ENCODE data around the gene WDFY1. TPM values are rescaled to one million over a fixed set of nuclear protein-coding genes. Genes with fewer than 3 reads are reported as not detected.

The WDFY1 gene
- total RNA-seq, 1 donor from 2014 or later: 177 TPM

DNA sequence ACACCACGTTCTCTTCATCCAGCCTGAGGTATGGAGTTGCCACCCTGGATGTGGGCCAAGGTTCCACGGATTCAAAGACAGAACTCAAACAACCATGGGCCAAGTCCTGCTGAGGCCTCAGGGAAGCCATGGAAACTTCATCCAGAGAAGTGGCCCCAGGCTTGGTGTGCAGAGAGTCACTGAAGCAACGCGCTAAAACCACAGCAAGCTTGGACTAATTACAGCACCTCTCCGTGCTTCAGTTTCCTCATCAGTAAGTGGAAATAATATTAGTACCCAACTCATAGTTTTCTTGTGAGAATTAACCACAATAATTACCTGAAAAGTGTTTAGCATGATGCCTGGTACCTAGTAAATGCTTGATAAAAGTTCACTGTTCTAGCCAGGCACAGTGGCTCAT lies 88.6 kb downstream of the WDFY1 start:
- no peak overlapping the region for H3K9ac ChIP-seq
- peaks cover 5% of the 10 kb centered on the region for H3K4me1 ChIP-seq
- no peak for DNase-seq (ENCODE audit: low spot score)
- no peaks in the 10 kb centered on the region for H3K9me3 ChIP-seq (ENCODE audit: low read depth)
- no peak overlapping the region for H3K4me3 ChIP-seq
- H3K36me3 ChIP-seq: no peaks in the 10 kb centered on the region
- no peaks in the 10 kb centered on the region for H3F3A ChIP-seq (ENCODE audit: low read depth)
- H2AFZ ChIP-seq (replicated peaks): no peak overlapping the region
- no peaks in the 10 kb centered on the region for H3K79me2 ChIP-seq (ENCODE audit: low read depth)
- H3K27me3 ChIP-seq: no peaks in the 10 kb centered on the region
- no peaks in the 10 kb centered on the region for H4K20me1 ChIP-seq (ENCODE audit: low read depth)
- Mint-ChIP-seq H3K27ac (no peak overlapping the region), H3K4me1 (peaks cover 5% of the 10 kb centered on the region), H3K4me3 (no peak overlapping the region), H3K27me3 (ENCODE audit: insufficient read depth, low read depth) (peaks cover 2% of the 10 kb centered on the region), H3K36me3 (no peaks in the 10 kb centered on the region), H3K9me3 (no peaks in the 10 kb centered on the region)
- no peak overlapping the region for H3K27ac ChIP-seq
- no peak for TF ChIP-seq EZH2phosphoT487 (IDR thresholded peaks at IDR 0.05)
- TF ChIP-seq, protein P1, sequence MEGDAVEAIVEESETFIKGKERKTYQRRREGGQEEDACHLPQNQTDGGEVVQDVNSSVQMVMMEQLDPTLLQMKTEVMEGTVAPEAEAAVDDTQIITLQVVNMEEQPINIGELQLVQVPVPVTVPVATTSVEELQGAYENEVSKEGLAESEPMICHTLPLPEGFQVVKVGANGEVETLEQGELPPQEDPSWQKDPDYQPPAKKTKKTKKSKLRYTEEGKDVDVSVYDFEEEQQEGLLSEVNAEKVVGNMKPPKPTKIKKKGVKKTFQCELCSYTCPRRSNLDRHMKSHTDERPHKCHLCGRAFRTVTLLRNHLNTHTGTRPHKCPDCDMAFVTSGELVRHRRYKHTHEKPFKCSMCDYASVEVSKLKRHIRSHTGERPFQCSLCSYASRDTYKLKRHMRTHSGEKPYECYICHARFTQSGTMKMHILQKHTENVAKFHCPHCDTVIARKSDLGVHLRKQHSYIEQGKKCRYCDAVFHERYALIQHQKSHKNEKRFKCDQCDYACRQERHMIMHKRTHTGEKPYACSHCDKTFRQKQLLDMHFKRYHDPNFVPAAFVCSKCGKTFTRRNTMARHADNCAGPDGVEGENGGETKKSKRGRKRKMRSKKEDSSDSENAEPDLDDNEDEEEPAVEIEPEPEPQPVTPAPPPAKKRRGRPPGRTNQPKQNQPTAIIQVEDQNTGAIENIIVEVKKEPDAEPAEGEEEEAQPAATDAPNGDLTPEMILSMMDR (IDR thresholded peaks at IDR 0.05): no peak
- no peak overlapping the region for H3K4me2 ChIP-seq

- Histone ChIP-seq H3K27ac (no peak overlapping the region), H3F3A (ENCODE audit: low read depth) (no peaks in the 10 kb centered on the region), H3K36me3 (no peaks in the 10 kb centered on the region), H2AFZ (replicated peaks) (no peak overlapping the region), H3K4me3 (no peak overlapping the region), H3K9ac (no peak overlapping the region), H3K79me2 (ENCODE audit: low read depth) (no peaks in the 10 kb centered on the region), H3K27me3 (no peaks in the 10 kb centered on the region), H3K9me3 (ENCODE audit: low read depth) (no peaks in the 10 kb centered on the region), H3K4me1 (peaks cover 5% of the 10 kb centered on the region), H3K4me2 (no peak overlapping the region), H4K20me1 (ENCODE audit: low read depth) (no peaks in the 10 kb centered on the region)
- Mint-ChIP-seq H3K9me3 (no peaks in the 10 kb centered on the region), H3K27me3 (ENCODE audit: insufficient read depth, low read depth) (peaks cover 2% of the 10 kb centered on the region), H3K36me3 (peaks cover 3% of the 10 kb centered on the region), H3K4me1 (peaks cover 5% of the 10 kb centered on the region), H3K4me3 (no peak overlapping the region), H3K27ac (no peak overlapping the region)
- no peak for DNase-seq (ENCODE audit: low spot score)
- no peak for TF ChIP-seq EZH2phosphoT487 (IDR thresholded peaks at IDR 0.05)
These were observed 89.1 kb downstream of the WDFY1 start for GRCh38 chr2:223856021-223856420.

GRCh38 chr2:223855426-223855825 lies 89.7 kb downstream of the WDFY1 start:
- no peak for DNase-seq (ENCODE audit: low spot score)
- Mint-ChIP-seq H3K36me3 (peaks cover 5% of the 10 kb centered on the region), H3K4me1 (peaks cover 5% of the 10 kb centered on the region), H3K4me3 (no peak overlapping the region), H3K27ac (no peak overlapping the region), H3K27me3 (ENCODE audit: insufficient read depth, low read depth) (peaks cover 2% of the 10 kb centered on the region), H3K9me3 (no peaks in the 10 kb centered on the region)
- peaks cover 5% of the 10 kb centered on the region for H3K4me1 ChIP-seq
- H3K4me2 ChIP-seq: no peak overlapping the region
- H3K27me3 ChIP-seq: no peaks in the 10 kb centered on the region
- no peaks in the 10 kb centered on the region for H3K36me3 ChIP-seq
- H3K79me2 ChIP-seq (ENCODE audit: low read depth): no peaks in the 10 kb centered on the region
- H3F3A ChIP-seq (ENCODE audit: low read depth): no peaks in the 10 kb centered on the region
- TF ChIP-seq EZH2 (IDR thresholded peaks at IDR 0.05): no peak
- TF ChIP-seq, protein P1 (IDR thresholded peaks at IDR 0.05): no peak
- TF ChIP-seq EZH2phosphoT487 (IDR thresholded peaks at IDR 0.05): no peak
- H3K27ac ChIP-seq: no peak overlapping the region
- no peaks in the 10 kb centered on the region for H3K9me3 ChIP-seq (ENCODE audit: low read depth)
- H3K9ac ChIP-seq: no peak overlapping the region
- no peaks in the 10 kb centered on the region for H4K20me1 ChIP-seq (ENCODE audit: low read depth)
- no peak overlapping the region for H3K4me3 ChIP-seq
- H2AFZ ChIP-seq (replicated peaks): no peak overlapping the region

- peaks cover 5% of the 10 kb centered on the region for H3K4me1 ChIP-seq
- no peak overlapping the region for H3K4me3 ChIP-seq
- H3K36me3 ChIP-seq: no peaks in the 10 kb centered on the region
- H3K27me3 Mint-ChIP-seq (ENCODE audit: insufficient read depth, low read depth): peaks cover 2% of the 10 kb centered on the region
- H3K79me2 ChIP-seq (ENCODE audit: low read depth): no peaks in the 10 kb centered on the region
- H3K27me3 ChIP-seq: no peaks in the 10 kb centered on the region
- peaks cover 5% of the 10 kb centered on the region for H3K4me1 Mint-ChIP-seq
- H2AFZ ChIP-seq (replicated peaks): no peak overlapping the region
- H3K36me3 Mint-ChIP-seq: peaks cover 7% of the 10 kb centered on the region
- H3K27ac Mint-ChIP-seq: no peak overlapping the region
- H3K9me3 ChIP-seq (ENCODE audit: low read depth): no peaks in the 10 kb centered on the region
- H3K4me3 Mint-ChIP-seq: no peak overlapping the region
- H3K4me2 ChIP-seq: no peak overlapping the region
- no peak overlapping the region for H3K27ac ChIP-seq
- no peak for DNase-seq (ENCODE audit: low spot score)
- H3F3A ChIP-seq (ENCODE audit: low read depth): no peaks in the 10 kb centered on the region
- TF ChIP-seq, protein P1 (IDR thresholded peaks at IDR 0.05): no peak
- no peak for TF ChIP-seq EZH2 (IDR thresholded peaks at IDR 0.05)
- no peak for TF ChIP-seq EZH2phosphoT487 (IDR thresholded peaks at IDR 0.05)
- H3K9ac ChIP-seq: no peak overlapping the region
- no peaks in the 10 kb centered on the region for H4K20me1 ChIP-seq (ENCODE audit: low read depth)
- peaks cover 3% of the 10 kb centered on the region for H3K9me3 Mint-ChIP-seq
These were observed 90.4 kb downstream of the WDFY1 start for GRCh38 chr2:223854741-223855140.
